NCI-H187 treated with DMSO at 0.1 percent for 48 hours (cell line): ENCODE data around the gene CACNA2D3.

Experiments
- DNase-seq: peaks from one replicate; lab custom pipeline; 2025; lab: John Stamatoyannopoulos, UW

Gene CACNA2D3

GRCh38 chr3:55009372-55009771, 887.0 kb downstream of the CACNA2D3 start:
- DNase-seq, result no peak

GRCh38 chr3:55012091-55012490, 889.7 kb downstream of the CACNA2D3 start:
- DNase-seq, result no peak

GRCh38 chr3:55013145-55013925, 891.0 kb downstream of the CACNA2D3 start:
- no peak for DNase-seq

- DNase-seq, result no peak
Measured at GRCh38 chr3:55014081-55014480, 891.7 kb downstream of the CACNA2D3 start.

GRCh38 chr3:55014906-55015305, 892.6 kb downstream of the CACNA2D3 start:
- no peak for DNase-seq

- DNase-seq, result no peak
Measured at GRCh38 chr3:55017876-55018275, 895.5 kb downstream of the CACNA2D3 start.

- DNase-seq, result no peak
Measured at GRCh38 chr3:55030938-55031337, 908.6 kb downstream of the CACNA2D3 start.

- DNase-seq, result no peak
Measured at GRCh38 chr3:55036883-55037577, 914.7 kb downstream of the CACNA2D3 start.

- no peak for DNase-seq
Measured at GRCh38 chr3:55042591-55042990, 920.2 kb downstream of the CACNA2D3 start.

- no peak for DNase-seq
Measured at GRCh38 chr3:55044486-55044885, 922.1 kb downstream of the CACNA2D3 start.

- DNase-seq, result no peak
Measured at GRCh38 chr3:55059027-55059629, 936.8 kb downstream of the CACNA2D3 start.

- DNase-seq, result no peak
Measured at GRCh38 chr3:55060896-55061719, 938.8 kb downstream of the CACNA2D3 start.

GRCh38 chr3:55061720-55062034, 939.3 kb downstream of the CACNA2D3 start:
- no peak for DNase-seq

GRCh38 chr3:55064164-55064563, 941.8 kb downstream of the CACNA2D3 start:
- no peak for DNase-seq

- DNase-seq, result no peak
Measured at GRCh38 chr3:55065331-55065730, 943.0 kb downstream of the CACNA2D3 start.

- no peak for DNase-seq
Measured at GRCh38 chr3:55066551-55067047, 944.2 kb downstream of the CACNA2D3 start.

GRCh38 chr3:55069950-55070349, 947.6 kb downstream of the CACNA2D3 start:
- DNase-seq, result no peak

- no peak for DNase-seq
Measured at GRCh38 chr3:55074796-55075195, 952.4 kb downstream of the CACNA2D3 start.

- DNase-seq, result no peak
Measured at GRCh38 chr3:55075846-55076245, 953.5 kb downstream of the CACNA2D3 start.

- no peak for DNase-seq
Measured at GRCh38 chr3:55077726-55078125, 955.4 kb downstream of the CACNA2D3 start.

- DNase-seq, result no peak
Measured at GRCh38 chr3:55078876-55079275, 956.5 kb downstream of the CACNA2D3 start.

GRCh38 chr3:55085231-55085630, 962.9 kb downstream of the CACNA2D3 start:
- DNase-seq, result no peak
